ENCODE data around the gene TSPAN13.

DNA sequence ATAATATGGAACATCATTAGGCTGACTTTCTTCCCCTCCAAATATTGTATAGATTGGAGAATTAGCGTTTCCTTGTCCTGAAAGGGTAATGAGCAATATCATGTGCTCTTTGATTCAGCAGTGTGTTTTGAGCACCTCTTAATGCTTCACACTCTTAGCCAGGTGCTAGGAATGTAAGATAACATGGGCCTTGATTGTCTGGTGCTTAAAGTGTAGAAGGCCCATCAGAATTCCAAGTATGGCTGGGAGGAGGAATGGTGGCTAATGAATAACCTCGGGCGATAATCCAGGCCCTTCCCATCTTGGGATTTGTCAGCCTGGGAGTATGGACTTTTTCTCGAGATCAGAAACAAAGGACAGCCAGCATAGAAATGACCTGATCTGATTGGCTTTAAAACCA is 8.6 kb downstream of the TSPAN13 start:
- TF ChIP-seq, protein P1, sequence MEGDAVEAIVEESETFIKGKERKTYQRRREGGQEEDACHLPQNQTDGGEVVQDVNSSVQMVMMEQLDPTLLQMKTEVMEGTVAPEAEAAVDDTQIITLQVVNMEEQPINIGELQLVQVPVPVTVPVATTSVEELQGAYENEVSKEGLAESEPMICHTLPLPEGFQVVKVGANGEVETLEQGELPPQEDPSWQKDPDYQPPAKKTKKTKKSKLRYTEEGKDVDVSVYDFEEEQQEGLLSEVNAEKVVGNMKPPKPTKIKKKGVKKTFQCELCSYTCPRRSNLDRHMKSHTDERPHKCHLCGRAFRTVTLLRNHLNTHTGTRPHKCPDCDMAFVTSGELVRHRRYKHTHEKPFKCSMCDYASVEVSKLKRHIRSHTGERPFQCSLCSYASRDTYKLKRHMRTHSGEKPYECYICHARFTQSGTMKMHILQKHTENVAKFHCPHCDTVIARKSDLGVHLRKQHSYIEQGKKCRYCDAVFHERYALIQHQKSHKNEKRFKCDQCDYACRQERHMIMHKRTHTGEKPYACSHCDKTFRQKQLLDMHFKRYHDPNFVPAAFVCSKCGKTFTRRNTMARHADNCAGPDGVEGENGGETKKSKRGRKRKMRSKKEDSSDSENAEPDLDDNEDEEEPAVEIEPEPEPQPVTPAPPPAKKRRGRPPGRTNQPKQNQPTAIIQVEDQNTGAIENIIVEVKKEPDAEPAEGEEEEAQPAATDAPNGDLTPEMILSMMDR (IDR thresholded peaks at IDR 0.05): no peak
- no peak for TF ChIP-seq POLR2A (IDR thresholded peaks at IDR 0.05)
